ENCODE results near the gene CHL1.

DNA sequence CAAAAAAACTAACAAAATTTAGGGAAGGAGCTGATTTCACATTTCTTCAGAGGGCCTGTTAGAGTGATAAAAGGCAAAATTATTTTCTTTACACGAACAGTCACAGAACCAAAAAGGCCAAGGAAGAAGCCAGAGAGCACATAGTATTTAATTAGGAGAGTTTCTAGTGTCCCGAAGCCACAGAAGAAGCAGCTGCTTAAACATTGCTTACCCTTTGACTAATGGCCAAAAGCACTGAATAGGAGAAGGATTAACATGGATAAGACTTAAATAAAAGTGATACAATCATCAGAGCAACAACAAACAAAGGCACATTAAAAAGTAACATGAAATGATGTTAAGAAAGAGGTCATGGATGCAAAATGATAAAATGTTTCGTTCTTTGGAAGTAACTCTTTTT lies 98.6 kb downstream of the CHL1 start:
- TF ChIP-seq EZH2 (IDR thresholded peaks at IDR 0.05; ENCODE audit: borderline replicate concordance, low read depth, low read length, severe bottlenecking): no peak
- TF ChIP-seq, protein P1, sequence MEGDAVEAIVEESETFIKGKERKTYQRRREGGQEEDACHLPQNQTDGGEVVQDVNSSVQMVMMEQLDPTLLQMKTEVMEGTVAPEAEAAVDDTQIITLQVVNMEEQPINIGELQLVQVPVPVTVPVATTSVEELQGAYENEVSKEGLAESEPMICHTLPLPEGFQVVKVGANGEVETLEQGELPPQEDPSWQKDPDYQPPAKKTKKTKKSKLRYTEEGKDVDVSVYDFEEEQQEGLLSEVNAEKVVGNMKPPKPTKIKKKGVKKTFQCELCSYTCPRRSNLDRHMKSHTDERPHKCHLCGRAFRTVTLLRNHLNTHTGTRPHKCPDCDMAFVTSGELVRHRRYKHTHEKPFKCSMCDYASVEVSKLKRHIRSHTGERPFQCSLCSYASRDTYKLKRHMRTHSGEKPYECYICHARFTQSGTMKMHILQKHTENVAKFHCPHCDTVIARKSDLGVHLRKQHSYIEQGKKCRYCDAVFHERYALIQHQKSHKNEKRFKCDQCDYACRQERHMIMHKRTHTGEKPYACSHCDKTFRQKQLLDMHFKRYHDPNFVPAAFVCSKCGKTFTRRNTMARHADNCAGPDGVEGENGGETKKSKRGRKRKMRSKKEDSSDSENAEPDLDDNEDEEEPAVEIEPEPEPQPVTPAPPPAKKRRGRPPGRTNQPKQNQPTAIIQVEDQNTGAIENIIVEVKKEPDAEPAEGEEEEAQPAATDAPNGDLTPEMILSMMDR (IDR thresholded peaks at IDR 0.05; ENCODE audit: borderline replicate concordance, extremely low read depth, low read length, poor library complexity, severe bottlenecking): no peak

All from DND-41 (cell line).